ENCODE results near the gene MAPK1IP1L.
"Not testable (repeated sequence)": the region's sequence is repeated elsewhere in the genome, so short reads cannot be mapped to it uniquely, and the experiment has no call there.

Gene MAPK1IP1L

GRCh38 chr14:55051423-55052268 is at the start of gene MAPK1IP1L:
MAPK1IP1L (plus strand) TSS chr14:55051647; CDS start chr14:55061684, 10,037 bp downstream.
- DNase-seq: peak; percentile 90

- DNase-seq: no peak
Observed at GRCh38 chr14:55005071-55005470, 46.4 kb upstream of the MAPK1IP1L start.

GRCh38 chr14:55015006-55015405 is 36.4 kb upstream of the MAPK1IP1L start:
- no peak for DNase-seq

GRCh38 chr14:55019968-55020554 is 31.4 kb upstream of the MAPK1IP1L start:
- DNase-seq: no peak

GRCh38 chr14:55024365-55024764 is 27.1 kb upstream of the MAPK1IP1L start:
- not testable (repeated sequence) for DNase-seq

- DNase-seq: no peak
Observed at GRCh38 chr14:55025948-55026347, 25.5 kb upstream of the MAPK1IP1L start.

- no peak for DNase-seq
Observed at GRCh38 chr14:55026441-55026792, 25.0 kb upstream of the MAPK1IP1L start.

- DNase-seq: peak; percentile 93
Observed at GRCh38 chr14:55026793-55027561, 24.5 kb upstream of the MAPK1IP1L start, which contains the start of the genes SOCS4 and WDHD1. SOCS4 (plus strand) TSS chr14:55027236; CDS start chr14:55043042, 15,806 bp downstream. WDHD1 (minus strand) TSS chr14:55027099; CDS start chr14:55026787, 312 bp downstream.

- no peak for DNase-seq
Observed at GRCh38 chr14:55028066-55028465, 23.4 kb upstream of the MAPK1IP1L start.

- DNase-seq: no peak
Observed at GRCh38 chr14:55028476-55028875, 23.0 kb upstream of the MAPK1IP1L start.

GRCh38 chr14:55031190-55031589 is 20.3 kb upstream of the MAPK1IP1L start:
- no peak for DNase-seq

GRCh38 chr14:55037995-55038394 is 13.5 kb upstream of the MAPK1IP1L start:
- DNase-seq: not testable (repeated sequence)

- DNase-seq: no peak
Observed at GRCh38 chr14:55038708-55039107, 12.7 kb upstream of the MAPK1IP1L start.

GRCh38 chr14:55043528-55043927 is 7.9 kb upstream of the MAPK1IP1L start:
- DNase-seq: no peak

- DNase-seq: no peak
Observed at GRCh38 chr14:55045087-55045486, 6.4 kb upstream of the MAPK1IP1L start.

GRCh38 chr14:55047301-55048053 is 4.0 kb upstream of the MAPK1IP1L start:
- DNase-seq: no peak

- DNase-seq: no peak
Observed at GRCh38 chr14:55048900-55049436, 2.5 kb upstream of the MAPK1IP1L start.

- no peak for DNase-seq
Observed at GRCh38 chr14:55051165-55051422, 353 bp upstream of the MAPK1IP1L start.

- DNase-seq: no peak
Observed at GRCh38 chr14:55052269-55052930, 953 bp downstream of the MAPK1IP1L start.

- DNase-seq: no peak
Observed at GRCh38 chr14:55053018-55053417, 1.6 kb downstream of the MAPK1IP1L start.

GRCh38 chr14:55053500-55053899 is 2.1 kb downstream of the MAPK1IP1L start:
- no peak for DNase-seq

- no peak for DNase-seq
Observed at GRCh38 chr14:55054098-55054497, 2.7 kb downstream of the MAPK1IP1L start.
